Ishikawa (cell line): ENCODE measurements around the gene SLC17A4.

ENCODE experiments used
- CEBPB ChIP-seq: IDR thresholded peaks from 2 replicates; pipeline ENCODE4 v1.6.1; 2012
- EP300 ChIP-seq: IDR thresholded peaks from 2 replicates; pipeline ENCODE4 v1.6.1; 2012; ENCODE audit warnings: borderline replicate concordance
- TF ChIP-seq, protein P1 (sequence below): IDR thresholded peaks from 2 replicates; pipeline ENCODE4 v1.6.1; 2012; ENCODE audit warnings: low read depth, mild to moderate bottlenecking

- TF ChIP-seq EP300 (no peak), CEBPB (no peak)
- TF ChIP-seq, protein P1, sequence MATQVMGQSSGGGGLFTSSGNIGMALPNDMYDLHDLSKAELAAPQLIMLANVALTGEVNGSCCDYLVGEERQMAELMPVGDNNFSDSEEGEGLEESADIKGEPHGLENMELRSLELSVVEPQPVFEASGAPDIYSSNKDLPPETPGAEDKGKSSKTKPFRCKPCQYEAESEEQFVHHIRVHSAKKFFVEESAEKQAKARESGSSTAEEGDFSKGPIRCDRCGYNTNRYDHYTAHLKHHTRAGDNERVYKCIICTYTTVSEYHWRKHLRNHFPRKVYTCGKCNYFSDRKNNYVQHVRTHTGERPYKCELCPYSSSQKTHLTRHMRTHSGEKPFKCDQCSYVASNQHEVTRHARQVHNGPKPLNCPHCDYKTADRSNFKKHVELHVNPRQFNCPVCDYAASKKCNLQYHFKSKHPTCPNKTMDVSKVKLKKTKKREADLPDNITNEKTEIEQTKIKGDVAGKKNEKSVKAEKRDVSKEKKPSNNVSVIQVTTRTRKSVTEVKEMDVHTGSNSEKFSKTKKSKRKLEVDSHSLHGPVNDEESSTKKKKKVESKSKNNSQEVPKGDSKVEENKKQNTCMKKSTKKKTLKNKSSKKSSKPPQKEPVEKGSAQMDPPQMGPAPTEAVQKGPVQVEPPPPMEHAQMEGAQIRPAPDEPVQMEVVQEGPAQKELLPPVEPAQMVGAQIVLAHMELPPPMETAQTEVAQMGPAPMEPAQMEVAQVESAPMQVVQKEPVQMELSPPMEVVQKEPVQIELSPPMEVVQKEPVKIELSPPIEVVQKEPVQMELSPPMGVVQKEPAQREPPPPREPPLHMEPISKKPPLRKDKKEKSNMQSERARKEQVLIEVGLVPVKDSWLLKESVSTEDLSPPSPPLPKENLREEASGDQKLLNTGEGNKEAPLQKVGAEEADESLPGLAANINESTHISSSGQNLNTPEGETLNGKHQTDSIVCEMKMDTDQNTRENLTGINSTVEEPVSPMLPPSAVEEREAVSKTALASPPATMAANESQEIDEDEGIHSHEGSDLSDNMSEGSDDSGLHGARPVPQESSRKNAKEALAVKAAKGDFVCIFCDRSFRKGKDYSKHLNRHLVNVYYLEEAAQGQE: no peak
These were observed 74.8 kb downstream of the SLC17A4 start for GRCh38 chr6:25829375-25829774.
